HG03354 (cell line): Measurements from ENCODE around the gene LRRFIP1.

Experiments used
- ATAC-seq: cut with Tn5 transposase; IDR thresholded peaks from one replicate; pipeline ENCODE4 v1.9.1; 2021; ENCODE audit warnings: mild to moderate bottlenecking; ENCODE audit not compliant: unreplicated experiment, poor library complexity, severe bottlenecking

LRRFIP1 gene

DNA sequence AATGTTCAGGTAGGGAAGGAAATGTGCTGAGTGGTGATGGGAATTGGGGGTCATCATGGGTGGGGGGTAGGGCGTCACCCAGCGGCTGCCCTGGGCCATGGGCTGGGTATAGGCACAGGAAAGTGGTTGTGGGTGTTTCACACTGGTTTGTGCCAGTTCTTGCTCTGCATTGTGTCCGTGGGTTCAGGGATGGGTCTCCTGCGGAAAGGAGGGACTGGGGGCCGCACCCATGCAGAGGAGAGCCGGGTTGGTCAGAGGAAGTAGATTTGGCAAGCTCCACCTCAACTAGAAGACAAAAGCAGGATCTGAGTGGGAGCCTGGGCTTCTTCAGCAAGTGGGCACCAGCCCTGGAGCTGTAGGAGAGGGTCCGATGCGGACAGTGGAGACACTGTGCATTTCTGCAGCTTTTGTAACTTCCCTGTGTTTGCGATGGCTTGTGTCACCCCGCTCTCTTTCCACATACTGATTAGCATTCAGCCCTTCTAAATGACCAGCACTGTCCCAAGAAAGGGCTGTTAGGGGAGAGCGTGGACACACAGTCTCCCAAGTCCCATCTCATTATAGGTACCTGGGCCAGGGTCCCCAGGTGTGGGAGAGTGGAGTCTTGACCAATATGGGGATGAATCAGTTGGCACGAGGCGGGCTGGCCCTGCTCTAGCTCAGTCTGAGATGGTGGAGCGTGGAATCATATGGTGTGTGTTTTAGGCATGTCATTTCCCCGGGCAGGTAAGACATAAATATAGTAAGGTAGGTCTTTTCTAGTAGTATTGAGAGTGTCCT lies 67.2 kb downstream of the LRRFIP1 start:
- no peak for ATAC-seq

GRCh38 chr2:237695201-237695780 lies 67.9 kb downstream of the LRRFIP1 start:
- ATAC-seq = no peak

DNA sequence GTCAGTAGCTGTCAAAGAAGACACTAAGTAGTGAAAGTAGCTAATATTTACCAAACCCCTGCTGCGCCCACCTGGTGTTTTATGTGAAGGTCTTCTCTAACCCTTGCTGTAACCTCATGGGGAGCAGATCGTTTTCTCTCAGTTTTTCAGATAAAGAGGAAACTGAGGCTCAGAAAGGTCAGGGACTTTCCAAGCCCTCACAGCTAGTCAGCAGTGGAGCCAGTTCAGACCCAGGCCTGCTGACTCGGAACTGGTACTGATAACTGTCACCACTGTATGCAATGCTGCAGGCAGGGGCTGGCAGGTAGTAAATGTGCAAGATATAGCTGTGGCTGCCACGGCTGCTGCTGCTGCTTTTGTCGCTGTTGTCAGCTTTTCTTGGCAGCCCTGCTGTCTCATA lies 69.1 kb downstream of the LRRFIP1 start:
- ATAC-seq = peak; percentile 28

DNA sequence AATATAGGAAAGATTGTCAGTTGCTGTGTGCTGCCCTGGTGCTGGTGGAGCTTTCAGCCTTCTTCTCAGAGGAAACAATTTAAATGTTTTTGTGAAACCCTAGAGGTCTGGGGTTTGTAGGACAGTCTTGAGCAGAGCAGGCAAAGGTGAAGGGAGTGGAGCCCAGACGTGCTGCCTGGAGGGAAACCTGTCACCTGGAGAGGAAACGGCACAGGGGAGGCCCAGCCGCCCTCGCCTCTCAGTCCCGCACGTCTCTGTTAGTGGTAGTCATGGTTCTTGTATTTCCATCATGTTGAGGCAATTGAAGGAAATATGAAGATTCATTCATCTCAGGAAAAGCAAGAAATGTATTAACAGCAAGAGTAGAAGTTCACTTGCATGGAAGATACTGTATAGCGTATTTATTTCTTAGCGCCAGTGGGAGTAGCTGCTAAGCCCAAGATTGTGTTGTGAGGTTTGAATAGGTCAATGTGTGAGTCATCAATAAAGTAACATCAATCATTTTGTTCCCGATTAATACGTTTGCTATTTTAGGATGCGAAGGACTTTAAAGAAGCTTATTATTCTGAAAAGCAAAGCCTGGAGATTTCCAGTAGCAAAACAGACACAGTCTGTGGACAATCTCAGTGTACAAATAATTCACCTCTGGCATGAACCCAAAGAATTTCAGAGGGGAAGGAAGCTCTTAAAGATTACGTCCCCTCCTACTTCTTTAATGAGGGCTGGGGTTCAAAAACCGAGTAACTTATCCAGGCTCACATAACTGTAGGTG lies 70.4 kb downstream of the LRRFIP1 start:
- no peak for ATAC-seq

- ATAC-seq = no peak
Observed at GRCh38 chr2:237698358-237698694, 70.9 kb downstream of the LRRFIP1 start.

GRCh38 chr2:237699870-237700511 lies 72.6 kb downstream of the LRRFIP1 start:
- no peak for ATAC-seq

- peak; percentile 36 for ATAC-seq
Observed at GRCh38 chr2:237700512-237701032, 73.2 kb downstream of the LRRFIP1 start.

DNA sequence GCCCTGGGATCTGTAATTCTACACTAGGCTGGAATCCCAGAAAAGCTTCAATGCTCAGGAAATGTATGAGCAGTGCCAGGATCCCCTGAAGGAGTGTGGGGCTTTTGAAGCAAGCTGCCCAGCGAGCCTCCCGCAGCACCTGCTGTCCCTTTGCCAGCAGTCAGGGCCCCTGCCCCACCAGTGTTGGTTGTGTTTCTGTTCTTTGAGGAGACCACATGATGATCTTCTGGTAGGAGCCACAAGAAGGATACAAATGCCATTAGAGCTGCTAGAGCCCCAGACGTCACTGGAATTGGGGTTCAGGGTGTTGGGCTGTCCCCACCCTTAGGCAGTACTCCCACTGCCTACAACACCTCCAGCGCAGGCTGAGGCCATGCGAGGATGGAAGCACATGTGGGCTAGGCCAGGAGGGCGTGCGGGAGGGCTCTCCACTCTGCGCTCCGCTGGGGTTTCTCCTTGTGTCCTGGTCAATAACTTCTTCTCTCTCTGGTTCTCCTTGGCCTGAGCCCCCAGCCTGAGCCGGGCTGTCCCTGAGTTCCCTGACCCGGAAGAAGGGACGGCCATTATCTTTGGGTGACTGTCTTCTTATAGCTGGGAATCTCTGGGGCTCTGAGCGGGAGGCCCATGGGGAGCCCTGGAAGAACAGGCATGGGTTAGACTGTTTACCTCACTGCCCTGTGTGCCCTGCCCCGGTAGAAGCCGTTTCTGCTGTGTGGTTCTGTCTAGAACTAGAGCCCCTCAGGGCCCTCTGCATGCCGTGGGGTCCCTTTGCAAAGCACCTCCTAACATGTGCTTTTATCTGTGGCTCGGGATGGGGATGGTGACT lies 73.9 kb downstream of the LRRFIP1 start:
- no peak for ATAC-seq

- ATAC-seq = no peak
Observed at GRCh38 chr2:237701859-237702390, 74.5 kb downstream of the LRRFIP1 start.

GRCh38 chr2:237702441-237703391 lies 75.3 kb downstream of the LRRFIP1 start:
- ATAC-seq = peak; percentile 39

DNA sequence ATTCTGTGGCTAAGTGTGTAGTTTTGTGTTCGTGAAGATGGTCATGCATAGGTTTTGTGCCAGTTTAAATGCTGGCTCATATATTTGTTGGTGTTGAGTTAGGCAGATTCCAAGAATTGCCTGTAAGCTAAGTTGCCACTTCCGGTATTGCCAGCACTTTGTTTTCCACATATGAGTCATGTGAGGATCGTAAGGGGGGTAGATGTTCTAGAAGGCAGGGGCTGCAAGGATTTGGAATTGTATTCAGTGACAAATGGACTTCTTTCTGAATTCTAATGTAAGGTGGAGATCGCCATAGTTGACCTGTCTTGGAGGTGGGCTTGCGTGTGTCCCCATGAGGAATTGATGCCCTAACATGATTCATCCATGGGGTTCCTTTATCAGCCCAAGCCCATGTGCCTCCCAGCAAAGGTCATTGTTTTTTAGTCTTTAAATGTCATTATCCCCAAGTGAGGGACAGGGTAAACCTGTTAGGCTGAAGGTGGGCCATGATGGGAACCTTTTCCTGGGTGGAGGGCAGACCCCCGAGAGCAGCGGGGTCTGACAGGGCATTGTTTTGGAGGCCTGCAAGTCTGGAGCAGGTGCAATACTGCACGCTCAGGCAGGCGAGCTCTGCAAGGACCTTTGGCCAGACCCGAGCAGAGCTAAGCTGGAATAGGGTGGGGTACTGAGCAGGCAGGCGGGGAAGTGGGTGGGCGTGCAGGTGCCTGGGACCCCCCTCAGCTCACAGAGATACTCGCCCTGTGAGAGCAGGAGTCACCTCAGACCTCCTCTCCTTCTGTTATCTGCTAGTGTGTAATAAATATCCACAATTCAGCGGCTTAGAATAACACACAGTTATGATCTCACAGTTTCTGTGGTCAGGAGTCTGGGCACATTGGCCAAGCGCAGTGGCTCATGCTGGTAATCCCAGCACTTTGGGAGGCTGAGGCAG lies 77.4 kb downstream of the LRRFIP1 start:
- no peak for ATAC-seq

DNA sequence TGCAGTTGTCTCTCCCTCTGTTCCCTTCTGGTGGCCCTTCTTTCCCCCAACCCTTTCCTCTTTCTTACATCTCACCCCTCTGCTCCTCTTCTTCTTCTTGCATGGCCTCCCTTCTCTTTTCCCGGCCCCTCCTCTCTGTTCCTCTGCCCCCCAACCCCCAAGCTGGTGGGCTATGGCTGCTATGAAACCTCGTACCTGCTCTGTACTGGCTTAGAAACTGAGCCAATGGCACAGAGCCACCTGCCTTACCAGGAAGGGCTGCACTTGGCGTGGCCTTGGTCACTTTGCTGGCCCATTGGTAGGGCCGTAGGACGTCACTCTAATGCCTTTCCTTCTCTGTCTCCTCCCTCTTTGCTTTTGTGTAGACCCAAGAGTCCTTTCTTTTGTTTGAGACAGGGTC lies 78.9 kb downstream of the LRRFIP1 start:
- no peak for ATAC-seq

DNA sequence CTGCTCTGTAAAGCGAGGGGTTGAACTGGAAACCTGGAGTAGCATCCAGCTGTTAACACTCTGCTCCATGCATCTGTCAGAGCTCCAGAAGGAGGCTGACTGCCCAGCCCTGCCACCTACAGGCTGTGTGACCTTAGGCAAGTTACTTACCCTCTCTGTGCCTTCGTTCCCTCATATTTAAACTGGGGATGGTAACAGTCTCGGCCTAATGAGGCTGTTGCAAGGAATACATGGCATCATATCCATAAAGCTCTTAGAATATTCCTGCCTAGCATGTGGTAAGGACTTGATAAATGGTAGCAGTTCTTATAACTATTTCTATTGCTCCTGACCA lies 80.6 kb downstream of the LRRFIP1 start:
- no peak for ATAC-seq

DNA sequence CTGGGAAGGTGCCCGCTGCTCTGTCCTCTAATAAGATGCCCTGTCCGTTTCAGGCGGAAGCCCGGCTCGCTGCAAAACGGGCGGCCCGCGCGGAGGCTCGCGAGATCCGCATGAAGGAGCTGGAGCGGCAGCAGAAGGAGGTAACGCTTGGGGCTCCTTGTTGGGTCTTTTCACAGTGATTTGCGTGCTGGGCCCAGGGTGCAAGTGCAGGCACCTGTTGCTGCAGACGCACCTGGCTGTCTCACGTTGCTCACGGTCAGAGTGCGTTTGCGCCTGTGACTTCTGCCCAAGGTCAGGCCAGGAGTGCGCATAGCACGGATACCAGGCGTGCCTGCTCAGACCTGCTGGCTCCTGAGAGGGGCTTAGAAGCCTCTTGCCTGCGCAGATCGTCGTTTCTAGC lies 81.1 kb downstream of the LRRFIP1 start:
- no peak for ATAC-seq

DNA sequence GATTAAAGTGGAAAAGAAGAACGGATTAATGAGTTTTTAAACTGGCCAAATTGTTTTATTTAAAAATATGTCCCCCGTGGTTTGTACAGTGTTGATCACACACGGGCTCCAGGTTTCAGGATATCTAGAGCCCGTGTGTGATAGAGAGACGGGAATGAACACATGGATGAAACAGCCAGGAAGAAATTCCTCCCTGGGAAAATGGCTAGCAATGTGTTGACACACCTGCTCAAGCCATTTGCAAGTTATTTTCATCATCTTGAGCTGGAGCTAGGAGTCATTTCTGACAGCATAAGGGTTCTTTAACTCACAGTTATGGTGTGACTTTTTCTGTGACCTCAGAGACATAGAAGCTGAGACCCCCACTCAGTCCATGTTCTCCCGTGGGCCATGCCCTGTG lies 81.6 kb downstream of the LRRFIP1 start:
- no peak for ATAC-seq

DNA sequence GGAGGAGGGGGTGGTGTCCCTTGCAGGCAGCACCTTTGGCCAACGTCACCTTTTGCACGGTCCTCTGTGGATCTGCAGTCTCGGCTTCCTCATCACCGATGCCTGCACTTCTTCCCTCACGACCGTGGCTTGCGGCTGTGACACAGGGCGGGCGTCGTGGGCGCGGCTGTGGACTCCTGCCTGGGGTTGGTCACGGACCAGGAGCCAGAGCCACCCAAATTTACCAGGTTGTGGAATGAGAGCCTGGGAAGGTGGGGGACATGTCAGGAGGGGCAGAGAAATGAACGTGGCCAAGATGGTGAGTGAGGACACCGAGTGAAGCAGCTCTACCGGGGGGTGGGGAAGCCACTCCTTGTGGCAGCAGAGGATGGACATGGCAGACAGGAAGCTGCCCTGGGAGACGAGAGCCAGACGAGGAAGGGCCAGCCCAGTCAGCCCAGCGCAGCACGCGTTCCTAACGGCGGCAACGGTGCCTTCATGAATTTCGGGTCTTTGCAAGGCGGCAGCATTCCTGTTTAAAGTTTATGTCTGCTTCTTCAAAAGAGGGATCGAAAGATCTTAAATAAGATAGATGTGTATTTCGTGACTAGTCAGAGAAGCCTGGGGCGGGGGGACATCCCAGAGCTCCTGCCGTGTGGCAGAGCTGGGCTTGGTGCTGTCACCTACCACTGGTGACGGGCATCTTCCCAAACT lies 84.2 kb downstream of the LRRFIP1 start:
- ATAC-seq = no peak
